GM19324 (cell line): Measurements from ENCODE around the gene ZNF345.

Source experiments
- ATAC-seq: cut with Tn5 transposase; IDR thresholded peaks from one replicate; pipeline ENCODE4 v1.9.1; 2021; ENCODE audit warnings: mild to moderate bottlenecking, moderate library complexity; ENCODE audit not compliant: unreplicated experiment, low FRiP score

ZNF345 gene

DNA sequence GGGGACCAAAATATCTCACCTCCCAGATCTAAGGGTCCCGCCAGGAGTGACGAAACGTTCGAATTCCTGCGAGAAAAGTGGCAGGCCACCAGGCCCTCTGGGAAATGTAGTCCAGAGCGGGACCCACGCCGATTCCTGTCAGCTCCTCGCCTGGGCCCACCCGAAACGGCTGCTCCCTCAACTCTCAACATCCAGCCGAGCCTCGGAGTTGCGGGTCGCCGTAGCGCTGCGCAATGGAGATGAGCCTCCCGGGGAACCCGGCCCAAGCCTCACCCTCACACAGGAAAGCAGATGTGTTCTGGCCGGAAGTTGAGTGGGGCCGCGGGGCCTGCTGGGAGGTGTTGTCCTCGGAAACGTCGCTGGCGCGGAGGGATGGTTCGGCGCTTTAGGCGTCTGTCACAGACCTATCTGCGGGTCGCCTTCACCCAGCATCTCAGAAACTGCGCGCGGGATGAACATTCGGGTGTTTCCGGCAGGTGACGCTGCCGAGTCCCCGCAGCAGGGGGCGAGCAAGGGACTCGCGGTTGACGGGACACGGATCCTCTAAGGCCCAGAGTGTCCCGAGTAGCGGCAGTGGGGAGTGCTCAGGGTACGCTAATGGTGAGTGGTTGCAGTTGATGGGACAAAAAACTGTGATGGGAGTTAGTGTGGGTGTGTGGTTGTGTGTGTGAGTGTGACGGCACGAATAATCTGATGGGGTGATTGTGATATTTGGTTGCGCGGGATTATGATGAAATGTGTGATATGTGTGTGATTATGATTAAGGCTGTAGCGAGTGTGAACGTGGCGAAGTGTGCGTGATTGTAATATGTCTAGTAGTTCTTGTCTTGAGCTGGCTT, 65.5 kb downstream of the ZNF345 start, which contains the start of the genes ZNF568 and ZNF829:
Gene ZNF568 (plus strand): TSS at position 341 of the 839 bp plus-strand sequence. CDS start 6,439 bp downstream, outside the sequence.
Gene ZNF829 (minus strand): TSS at position 300 of the 839 bp plus-strand sequence. CDS start 1,124 bp downstream, outside the sequence.
- peak; percentile 57 for ATAC-seq

DNA sequence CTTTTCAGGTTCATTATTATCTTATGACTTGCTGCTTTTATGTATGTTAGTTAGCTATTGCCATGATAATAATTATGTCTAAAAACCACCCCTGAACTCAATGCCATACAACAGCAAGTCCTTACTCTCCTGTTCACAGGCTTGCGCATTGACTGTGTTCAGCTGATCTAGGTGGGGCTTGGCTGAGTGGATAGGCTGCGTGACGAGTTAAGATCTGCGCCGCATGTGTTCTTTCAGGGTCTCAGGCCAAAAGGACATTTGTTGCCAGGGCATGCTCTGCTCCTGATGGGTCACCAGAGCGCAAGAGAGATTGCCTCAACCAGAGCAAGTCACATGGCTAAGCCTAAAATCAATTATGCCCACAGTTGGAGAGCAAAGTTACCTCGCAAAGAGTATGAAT, 66.3 kb downstream of the ZNF345 start:
- ATAC-seq: no peak

- ATAC-seq: no peak
Observed at GRCh38 chr19:36918090-36918489, 67.4 kb downstream of the ZNF345 start.
